ENCODE data around the gene UBE2V1. TPM values are rescaled to one million over a fixed set of nuclear protein-coding genes. Genes with fewer than 3 reads are reported as not detected.
"Not testable (repeated sequence)": the region's sequence is repeated elsewhere in the genome, so short reads cannot be mapped to it uniquely, and the experiment has no call there.

The UBE2V1 gene
- total RNA-seq, 3 donors from 2014 or later: 90.1 to 94.4 (median 94.1) TPM

- DNase-seq (no peak), ATAC-seq (no peak)
- Histone ChIP-seq H3K9me3 (no peaks in the 10 kb centered on the region), H3K4me1 (ENCODE audit: low read depth) (peaks cover 19% of the 10 kb centered on the region), H3K36me3 (ENCODE audit: low read depth) (no peaks in the 10 kb centered on the region), H3K4me3 (no peak overlapping the region)
- intact Hi-C loops (cut with DNase I, micrococcal nuclease): no loop called here
- TF ChIP-seq CTCF (IDR thresholded peaks at IDR 0.05): no peak
These were observed 27.8 kb downstream of the UBE2V1 start for GRCh38 chr20:50085146-50085480.

GRCh38 chr20:50083034-50083433 is 29.9 kb downstream of the UBE2V1 start:
- intact Hi-C loops (cut with DNase I, micrococcal nuclease): no loop called here
- no peak for DNase-seq

DNA sequence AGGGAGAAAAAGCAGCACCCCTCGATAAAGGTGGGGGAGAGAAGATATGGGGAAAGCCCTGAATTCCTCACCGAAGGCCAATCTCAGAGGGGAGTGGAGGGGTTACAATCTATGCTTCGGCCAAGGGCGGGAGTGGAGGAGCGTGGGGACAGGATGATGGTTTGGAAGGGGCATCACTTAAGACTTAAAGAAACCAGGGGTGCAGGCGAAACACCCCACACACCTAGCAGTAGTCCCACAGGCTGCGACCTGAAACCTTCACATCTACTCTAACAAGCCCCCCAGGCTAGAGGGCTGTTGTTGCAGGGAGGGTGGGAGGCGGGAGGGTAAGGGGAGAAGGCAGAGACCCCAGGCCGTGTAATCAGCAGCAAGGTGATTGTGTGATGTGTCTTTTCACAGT is 30.9 kb downstream of the UBE2V1 start:
- DNase-seq; ATAC-seq; H3K36me3 ChIP-seq (ENCODE audit: low read depth); H3K4me3 ChIP-seq; H3K9me3 ChIP-seq; intact Hi-C loops (cut with DNase I, micrococcal nuclease): not testable (repeated sequence)
- peaks cover 16% of the 10 kb centered on the region for H3K4me1 ChIP-seq (ENCODE audit: low read depth)

More at GRCh38 chr20:50083034-50083433, 29.9 kb downstream of the UBE2V1 start:
- Histone ChIP-seq H3K4me3 (no peak overlapping the region), H3K4me1 (ENCODE audit: low read depth) (peaks cover 16% of the 10 kb centered on the region), H3K9me3 (no peaks in the 10 kb centered on the region), H3K36me3 (ENCODE audit: low read depth) (no peaks in the 10 kb centered on the region)
- TF ChIP-seq CTCF (IDR thresholded peaks at IDR 0.05): no peak
- no peak for ATAC-seq

DNA sequence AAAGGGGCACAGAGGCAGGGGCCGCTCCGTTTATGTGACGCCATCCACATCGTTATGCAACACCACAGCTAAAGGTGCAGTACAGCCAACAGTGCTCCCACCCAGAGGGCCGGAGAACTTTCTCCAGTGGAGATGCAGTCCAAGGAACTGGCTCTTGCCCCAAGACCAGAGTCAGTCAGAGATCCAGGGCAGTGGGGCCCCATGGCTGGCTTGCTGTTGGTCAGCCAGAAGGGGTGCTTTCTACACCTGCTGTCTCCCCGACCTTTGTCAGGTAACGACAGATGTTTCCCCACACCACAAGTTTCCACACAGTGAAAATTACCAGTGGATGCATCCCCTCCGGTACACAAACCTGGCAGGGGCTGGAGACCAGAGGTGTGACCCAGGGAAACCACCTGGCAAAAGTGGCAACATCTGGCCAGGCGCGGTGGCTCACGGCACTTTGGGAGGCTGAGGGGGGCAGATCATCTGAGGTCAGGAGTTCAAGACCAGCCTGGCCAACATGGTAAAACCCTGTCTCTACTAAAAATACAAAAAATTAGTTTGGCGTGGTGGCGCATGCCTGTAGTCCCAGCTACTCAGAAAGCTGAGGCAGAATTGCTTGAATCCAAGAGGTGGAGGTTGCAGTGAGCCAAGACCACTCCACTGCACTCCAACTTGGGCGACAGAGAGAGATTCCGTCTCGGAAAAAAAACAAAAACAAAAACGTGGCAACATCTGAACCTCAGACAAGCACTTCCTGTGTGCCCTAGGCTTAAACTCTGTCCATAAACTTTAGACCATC is 34.9 kb downstream of the UBE2V1 start:
- no peak for TF ChIP-seq CTCF (IDR thresholded peaks at IDR 0.05)
- Histone ChIP-seq H3K4me3 (no peak overlapping the region), H3K36me3 (ENCODE audit: low read depth) (no peaks in the 10 kb centered on the region), H3K9me3 (no peaks in the 10 kb centered on the region), H3K4me1 (ENCODE audit: low read depth) (no peaks in the 10 kb centered on the region)
- intact Hi-C loops (cut with DNase I, micrococcal nuclease): no loop called here
- DNase-seq: peak in 1 of 3 donors; percentile 22
- ATAC-seq: no peak

- DNase-seq: peak in 2 of 3 donors; percentile 15 to 16
- Histone ChIP-seq H3K36me3 (ENCODE audit: low read depth) (no peaks in the 10 kb centered on the region), H3K9me3 (no peaks in the 10 kb centered on the region), H3K4me3 (no peak overlapping the region), H3K4me1 (ENCODE audit: low read depth) (peaks cover 7% of the 10 kb centered on the region)
- no peak for TF ChIP-seq CTCF (IDR thresholded peaks at IDR 0.05)
- intact Hi-C loops (cut with DNase I, micrococcal nuclease): loop anchor here (5.0 kb wide), 1 partner anchor 91 kb away; the partner anchor contains the start of gene SNAI1 (in 2 of the 2)
- no peak for ATAC-seq
These were observed 39.5 kb downstream of the UBE2V1 start for GRCh38 chr20:50073500-50073899.

GRCh38 chr20:50071039-50071888 is 41.7 kb downstream of the UBE2V1 start:
- intact Hi-C loops (cut with DNase I, micrococcal nuclease): loop anchor here (5.0 kb wide), 1 partner anchor 89 kb away; the partner anchor contains the start of gene SNAI1 (in 2 of the 2)
- Histone ChIP-seq H3K9me3 (no peaks in the 10 kb centered on the region), H3K4me3 (no peak overlapping the region), H3K36me3 (ENCODE audit: low read depth) (no peaks in the 10 kb centered on the region), H3K4me1 (ENCODE audit: low read depth) (peaks cover 7% of the 10 kb centered on the region)
- TF ChIP-seq CTCF (IDR thresholded peaks at IDR 0.05): peak; percentile 99
- DNase-seq (peak; percentile 90 to 96 (median 96)), ATAC-seq (peak; percentile 100)

All from mucosa of descending colon (tissue), 3 donors.